HG03175 (cell line): ENCODE results near the gene TPM1.

Source experiments
- ATAC-seq: cut with Tn5 transposase; IDR thresholded peaks from one replicate; pipeline ENCODE4 v1.9.1; 2021; ENCODE audit warnings: mild to moderate bottlenecking, moderate library complexity; ENCODE audit not compliant: unreplicated experiment

The TPM1 gene

GRCh38 chr15:63052961-63053698 lies 10.6 kb downstream of the TPM1 start:
- ATAC-seq, result no peak

GRCh38 chr15:63054281-63054683 lies 11.7 kb downstream of the TPM1 start:
- no peak for ATAC-seq

GRCh38 chr15:63054985-63055384 lies 12.4 kb downstream of the TPM1 start:
- no peak for ATAC-seq

- ATAC-seq, result no peak
These were observed 14.3 kb downstream of the TPM1 start for GRCh38 chr15:63056829-63057228.

GRCh38 chr15:63057468-63058345 lies 15.2 kb downstream of the TPM1 start:
- no peak for ATAC-seq

GRCh38 chr15:63059075-63059474 lies 16.5 kb downstream of the TPM1 start:
- no peak for ATAC-seq

- ATAC-seq, result no peak
These were observed 17.1 kb downstream of the TPM1 start for GRCh38 chr15:63059573-63060216.

GRCh38 chr15:63060699-63061098 lies 18.2 kb downstream of the TPM1 start:
- no peak for ATAC-seq

GRCh38 chr15:63061975-63062374 lies 19.4 kb downstream of the TPM1 start:
- no peak for ATAC-seq

- ATAC-seq, result no peak
These were observed 20.7 kb downstream of the TPM1 start for GRCh38 chr15:63063164-63063756.

- no peak for ATAC-seq
These were observed 21.4 kb downstream of the TPM1 start for GRCh38 chr15:63063877-63064409.

GRCh38 chr15:63065262-63066221 lies 23.0 kb downstream of the TPM1 start:
- no peak for ATAC-seq

GRCh38 chr15:63066272-63066671 lies 23.7 kb downstream of the TPM1 start:
- ATAC-seq, result no peak

GRCh38 chr15:63067306-63067705 lies 24.8 kb downstream of the TPM1 start:
- ATAC-seq, result no peak

GRCh38 chr15:63067976-63068743 lies 25.6 kb downstream of the TPM1 start:
- no peak for ATAC-seq

GRCh38 chr15:63069616-63070090 lies 27.1 kb downstream of the TPM1 start:
- ATAC-seq, result no peak

- no peak for ATAC-seq
These were observed 28.2 kb downstream of the TPM1 start for GRCh38 chr15:63070681-63071129.

- ATAC-seq, result no peak
These were observed 28.9 kb downstream of the TPM1 start for GRCh38 chr15:63071288-63071909.
